AG08395 (cell line): ENCODE results near the gene CFAP410.
"Not testable (repeated sequence)": the region's sequence is repeated elsewhere in the genome, so short reads cannot be mapped to it uniquely, and the experiment has no call there.

ENCODE experiments used
- DNase-seq: peaks from one replicate; pipeline ENCODE4 v3.0.0; 2012; ENCODE audit warnings: mixed read lengths, low spot score

The CFAP410 gene

DNA sequence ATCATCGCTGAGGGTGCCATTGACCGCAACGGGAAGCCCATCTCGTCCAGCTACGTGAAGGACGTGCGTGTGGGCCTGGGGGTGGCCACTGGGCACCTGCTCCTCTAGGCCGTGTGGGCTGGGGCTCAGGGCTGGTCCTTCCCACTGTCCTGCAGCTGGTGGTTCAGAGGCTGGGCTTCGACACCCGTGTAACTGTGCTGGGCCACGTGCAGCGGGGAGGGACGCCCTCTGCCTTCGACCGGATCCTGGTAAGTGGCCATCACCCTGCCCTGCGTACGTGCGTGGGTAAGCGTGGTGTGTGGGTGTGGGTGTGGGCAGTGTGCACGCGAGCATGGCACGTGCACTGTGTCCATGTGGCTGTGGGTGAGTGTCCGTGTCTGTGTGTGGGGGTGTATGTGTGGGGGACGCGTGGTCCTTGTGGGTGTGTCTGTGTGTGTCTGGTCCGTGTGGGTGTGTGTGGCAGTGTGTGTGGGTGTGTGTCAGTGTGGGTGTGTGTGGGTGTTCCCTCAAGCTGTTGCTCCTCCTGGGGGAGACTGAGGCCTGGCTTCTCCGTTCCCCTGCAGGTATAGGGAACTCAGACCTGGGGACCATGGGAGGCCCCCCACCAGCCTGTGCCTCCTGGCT lies 22.8 kb downstream of the CFAP410 start:
- no peak for DNase-seq

DNA sequence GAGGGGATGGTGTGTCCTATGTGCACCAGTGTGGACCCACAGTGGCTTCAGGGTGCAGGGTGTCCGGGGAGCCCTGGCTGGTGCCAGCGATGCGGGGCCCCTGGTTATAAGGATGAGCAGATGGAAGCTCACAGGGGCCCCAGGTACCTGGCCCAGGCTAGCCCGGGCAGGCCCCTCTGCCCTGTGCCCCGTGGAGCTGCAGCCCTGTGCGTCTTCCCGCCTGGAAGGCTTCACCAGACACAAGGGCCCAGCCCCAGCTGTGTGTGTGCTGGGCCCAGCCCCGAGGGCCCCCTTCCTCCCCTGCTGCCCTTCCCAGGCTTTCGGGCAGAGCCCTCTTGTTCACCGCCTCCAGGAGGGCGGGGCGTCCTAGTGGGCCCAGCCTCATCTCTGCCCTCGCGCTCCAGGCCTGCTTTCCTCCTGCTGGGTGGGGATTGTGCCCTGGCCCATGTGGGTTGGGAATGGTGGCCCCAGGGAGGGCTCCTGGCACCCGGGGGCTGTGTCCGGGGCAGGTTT lies 23.4 kb downstream of the CFAP410 start:
- DNase-seq, result no peak

DNA sequence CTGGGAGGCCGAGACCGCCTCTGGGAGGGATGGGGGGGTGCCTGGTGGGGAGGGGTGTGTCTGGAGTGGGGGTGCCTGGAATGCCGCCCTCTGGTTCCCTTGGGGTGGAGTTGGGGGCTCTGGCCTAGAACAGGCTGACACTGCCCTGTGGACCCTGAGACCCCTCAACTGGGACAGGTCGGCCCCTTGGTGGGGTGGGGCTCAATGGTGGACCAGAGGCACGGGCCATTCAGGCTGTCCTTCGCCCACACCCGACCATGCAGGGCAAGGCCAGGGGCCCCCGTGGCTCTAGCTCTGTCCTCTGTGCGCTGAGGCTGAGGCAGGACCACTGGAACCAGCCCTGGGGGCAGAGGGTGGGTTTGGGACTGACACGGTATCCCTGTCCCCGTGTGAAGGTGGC lies 24.6 kb downstream of the CFAP410 start:
- DNase-seq, result no peak

DNA sequence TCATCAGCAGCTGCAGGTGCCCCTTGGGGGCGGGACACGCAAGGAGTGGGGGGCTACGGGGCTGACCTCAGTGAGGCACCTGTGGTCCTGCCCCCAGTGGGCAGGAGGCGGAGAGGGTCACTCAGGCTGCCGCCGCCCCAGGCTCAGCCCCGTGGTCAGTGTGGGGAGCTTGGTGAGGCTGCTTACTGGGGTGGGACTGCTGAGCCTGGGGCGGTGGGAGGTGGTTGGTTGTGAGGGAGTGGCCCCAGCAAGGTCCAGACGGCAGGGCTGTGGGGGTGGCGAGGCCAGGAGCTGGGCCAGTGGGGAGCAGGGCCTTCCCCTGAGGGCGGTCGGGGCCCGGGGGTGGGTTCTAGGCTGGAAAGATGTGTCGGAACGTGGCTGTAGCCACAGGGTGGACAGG lies 25.1 kb downstream of the CFAP410 start:
- no peak for DNase-seq

DNA sequence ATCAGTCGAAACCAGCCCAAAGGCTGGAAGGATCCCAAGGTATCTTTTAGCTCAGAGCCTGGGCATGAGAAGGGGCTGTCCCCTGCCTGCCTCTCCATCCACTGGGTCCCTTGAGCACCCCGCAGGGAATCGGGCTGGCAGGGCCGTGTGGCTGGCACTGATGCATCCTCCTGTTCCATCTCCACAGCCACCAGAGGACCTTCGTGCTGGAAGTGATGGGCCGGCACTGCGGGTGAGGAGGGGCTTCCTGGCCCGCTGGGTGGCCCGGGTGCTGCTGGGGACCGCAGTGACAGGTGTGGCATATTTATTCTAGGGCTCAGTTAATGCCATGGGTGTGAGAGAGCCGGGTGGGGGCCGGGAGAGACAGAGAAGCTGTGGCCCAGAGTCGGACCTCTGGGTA lies 25.7 kb downstream of the CFAP410 start:
- no peak for DNase-seq

DNA sequence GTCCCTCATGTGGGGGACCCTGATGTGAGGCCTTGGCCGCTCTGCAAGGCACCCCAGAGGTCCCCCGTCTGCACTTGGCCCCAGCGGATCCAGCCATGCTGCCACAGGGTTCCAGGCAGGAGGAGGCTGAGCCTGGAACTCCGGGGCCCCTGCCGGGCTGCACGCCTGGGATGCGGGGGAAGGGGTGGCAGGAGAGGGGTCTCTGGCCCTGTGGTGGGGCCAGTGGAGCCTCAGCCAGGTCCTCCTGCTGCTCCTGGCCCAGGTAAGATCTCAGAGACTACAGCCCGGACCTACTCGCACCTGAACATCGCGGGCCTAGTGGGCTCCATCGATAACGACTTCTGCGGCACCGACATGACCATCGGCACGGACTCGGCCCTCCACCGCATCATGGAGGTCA lies 26.5 kb downstream of the CFAP410 start:
- DNase-seq, result no peak

DNA sequence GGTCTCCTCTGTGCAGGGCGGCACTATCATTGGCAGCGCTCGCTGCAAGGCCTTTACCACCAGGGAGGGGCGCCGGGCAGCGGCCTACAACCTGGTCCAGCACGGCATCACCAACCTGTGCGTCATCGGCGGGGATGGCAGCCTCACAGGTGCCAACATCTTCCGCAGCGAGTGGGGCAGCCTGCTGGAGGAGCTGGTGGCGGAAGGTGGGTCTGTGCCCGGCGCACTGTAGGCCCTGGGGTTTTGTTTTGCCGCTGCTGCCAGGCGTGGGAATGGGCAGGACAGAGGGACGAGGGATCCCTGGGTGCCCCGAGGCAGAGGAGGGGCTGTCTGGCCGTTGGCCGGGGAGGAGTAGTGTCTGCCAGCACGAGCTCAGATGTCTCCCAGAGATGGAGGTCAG lies 27.1 kb downstream of the CFAP410 start:
- DNase-seq, result no peak

DNA sequence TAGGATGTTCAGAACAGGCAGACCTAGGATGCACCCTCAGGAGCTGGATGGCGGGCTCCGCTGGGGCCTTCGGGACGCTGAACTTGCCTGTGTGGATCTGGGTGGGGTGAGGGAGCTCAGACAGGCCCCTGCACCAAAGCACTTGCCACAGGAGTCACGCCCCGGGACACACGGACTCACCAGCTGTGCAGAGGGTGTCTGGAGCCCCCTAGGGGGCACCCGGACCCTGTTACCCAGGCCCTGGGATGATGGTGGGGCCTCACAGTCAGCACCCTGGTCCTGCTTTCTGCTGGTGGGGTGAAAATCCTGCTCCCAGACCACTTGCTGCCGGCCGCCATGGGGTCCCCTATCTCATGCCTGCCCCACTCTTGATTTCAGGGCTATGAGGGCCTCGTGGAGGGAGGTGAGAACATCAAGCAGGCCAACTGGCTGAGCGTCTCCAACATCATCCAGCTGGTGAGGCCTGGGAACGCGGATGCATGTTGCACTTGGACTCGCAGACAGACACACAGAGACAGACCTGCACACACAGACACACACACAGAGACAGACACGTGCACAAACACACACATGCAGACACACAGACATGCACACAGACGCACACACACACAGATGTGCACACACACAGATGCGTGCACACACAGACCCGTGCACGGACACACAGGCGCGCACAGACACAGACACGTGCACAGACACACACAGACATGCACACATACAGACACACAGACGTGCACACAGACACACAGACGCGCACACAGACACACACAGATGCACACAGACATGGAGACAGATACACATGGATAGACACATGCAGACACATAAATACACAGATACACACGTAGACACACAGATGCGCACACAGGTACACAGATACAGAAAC lies 28.3 kb downstream of the CFAP410 start:
- no peak for DNase-seq

DNA sequence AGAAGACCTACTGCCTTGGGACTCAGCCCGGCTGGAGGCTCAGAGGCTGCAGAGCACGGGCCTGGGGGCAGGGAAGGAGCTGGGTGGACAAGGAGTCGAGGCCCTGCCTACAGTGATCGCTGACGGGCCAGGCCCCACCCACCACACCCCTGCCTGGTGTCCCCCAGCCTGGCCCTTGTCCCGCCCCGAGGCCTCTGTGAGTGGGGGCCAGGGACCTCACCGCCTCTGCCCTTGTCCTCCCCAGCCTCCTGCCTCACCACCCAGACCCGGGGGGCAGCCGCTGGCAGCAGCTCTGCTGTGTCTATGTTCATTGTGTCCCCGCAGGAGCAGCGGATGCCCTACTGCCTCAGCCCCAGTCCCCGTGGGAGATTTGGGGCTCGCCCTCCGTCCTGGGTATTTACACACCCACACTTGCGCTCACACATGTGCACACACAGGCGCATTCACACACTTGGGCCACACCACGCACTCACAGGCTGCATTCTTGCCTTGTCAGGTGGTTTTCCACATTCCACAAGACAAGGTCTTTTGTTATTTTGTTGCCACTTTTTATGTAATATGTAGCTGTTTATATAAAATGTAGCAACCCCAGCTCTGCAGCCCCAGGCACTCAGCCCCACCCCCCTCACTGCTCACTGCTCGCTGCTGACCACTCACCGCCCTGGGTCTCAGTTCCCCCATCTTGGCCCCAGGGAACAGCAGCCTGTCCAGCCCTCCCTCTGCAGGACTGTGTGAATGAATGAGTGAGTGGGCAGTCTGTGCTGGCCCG lies 32.1 kb downstream of the CFAP410 start:
- DNase-seq, result no peak

DNA sequence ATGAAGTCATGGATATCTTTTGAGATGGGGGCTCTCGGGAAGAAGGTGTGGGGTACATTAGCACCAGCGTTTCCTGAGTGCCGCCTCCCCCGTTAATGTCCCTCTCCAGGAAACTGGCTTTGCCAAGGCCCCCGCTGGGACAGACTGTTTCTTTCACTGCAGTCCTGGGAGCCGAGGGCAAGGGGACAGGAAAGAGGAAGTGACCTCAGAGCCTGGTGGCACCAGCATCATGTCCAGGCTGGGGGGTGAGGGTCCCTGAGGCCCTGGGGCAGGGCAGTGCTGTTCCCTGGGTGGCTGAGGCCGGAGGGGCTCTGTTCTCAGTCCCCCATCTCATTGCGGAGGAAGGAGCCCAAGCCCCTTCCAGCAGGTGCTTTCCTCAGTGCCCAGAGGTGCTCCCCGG lies 33.5 kb downstream of the CFAP410 start:
- DNase-seq, result no peak

DNA sequence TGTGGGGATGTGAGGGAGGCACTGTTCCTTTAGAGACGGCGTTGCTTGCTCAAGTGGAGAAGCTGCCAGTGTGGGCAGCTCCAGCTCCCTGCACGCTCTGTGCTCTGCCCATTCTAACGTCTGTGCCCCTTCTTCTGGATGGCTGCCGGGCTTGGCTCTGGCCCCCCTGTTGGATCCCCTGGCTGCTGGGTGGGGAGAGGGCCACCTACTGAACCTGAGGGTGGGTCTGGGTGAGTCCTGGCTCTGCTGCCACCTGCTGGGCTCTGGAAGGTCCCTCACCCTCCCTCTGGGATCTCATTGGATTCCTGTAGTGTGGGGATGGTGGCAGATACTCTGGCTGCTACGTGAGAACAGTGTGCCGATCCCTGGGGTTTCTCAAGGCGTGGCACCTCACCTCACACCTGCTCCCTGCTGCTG lies 34.3 kb downstream of the CFAP410 start:
- DNase-seq, result peak; percentile 68

DNA sequence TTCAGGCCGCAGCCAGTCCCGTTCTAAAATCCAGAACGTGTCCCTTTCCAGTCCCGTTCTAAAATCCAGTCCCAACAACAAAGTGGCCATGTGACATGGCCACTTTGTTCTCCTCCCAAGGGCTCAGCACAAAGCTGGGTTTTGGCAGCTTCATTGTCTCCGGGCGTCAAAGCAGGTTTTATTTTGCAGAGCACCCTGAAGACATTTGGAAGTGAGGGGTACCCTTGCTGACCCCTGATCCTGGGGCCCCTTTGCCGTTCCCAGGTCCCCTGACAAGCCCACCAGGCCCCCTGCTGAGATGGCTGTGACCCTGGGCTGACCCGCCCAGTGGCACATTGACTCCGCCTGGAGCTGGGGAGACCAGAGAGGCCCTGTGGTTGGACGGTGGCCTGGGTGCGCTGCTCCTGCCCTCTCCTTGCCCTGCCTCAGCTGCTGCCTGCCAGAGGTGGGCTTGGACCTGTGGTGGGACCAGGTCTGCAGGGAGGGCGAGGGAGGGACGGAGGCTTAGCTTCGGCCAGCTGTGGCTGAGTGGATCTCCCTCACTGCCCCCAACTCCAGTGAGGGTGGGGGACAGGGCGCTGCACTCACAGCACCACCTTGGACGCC lies 35.1 kb downstream of the CFAP410 start:
- no peak for DNase-seq

DNA sequence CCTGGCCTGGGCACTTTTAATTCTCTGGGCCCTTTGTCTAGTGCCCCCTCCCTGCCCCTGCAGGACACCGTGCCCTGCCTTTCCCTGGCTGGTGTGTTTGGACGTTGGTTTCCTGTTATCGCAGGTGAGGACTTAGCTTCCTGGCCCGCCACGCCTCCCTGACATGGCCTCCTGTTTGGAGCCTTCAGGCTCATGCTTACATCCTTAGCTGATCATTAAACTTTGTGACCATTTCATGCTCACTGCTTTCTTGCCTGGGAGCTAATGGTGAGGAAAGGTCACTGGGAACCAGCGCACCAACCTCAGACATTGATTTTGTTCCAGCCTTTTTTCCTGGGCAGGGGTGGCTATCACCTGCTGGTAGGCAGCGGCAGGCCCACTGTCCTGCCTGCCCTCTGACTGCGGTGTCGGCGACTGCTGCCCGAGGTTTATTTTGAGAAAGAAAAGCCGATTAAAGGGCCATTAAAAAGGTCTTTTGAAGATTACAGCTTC lies 35.7 kb downstream of the CFAP410 start:
- no peak for DNase-seq

DNA sequence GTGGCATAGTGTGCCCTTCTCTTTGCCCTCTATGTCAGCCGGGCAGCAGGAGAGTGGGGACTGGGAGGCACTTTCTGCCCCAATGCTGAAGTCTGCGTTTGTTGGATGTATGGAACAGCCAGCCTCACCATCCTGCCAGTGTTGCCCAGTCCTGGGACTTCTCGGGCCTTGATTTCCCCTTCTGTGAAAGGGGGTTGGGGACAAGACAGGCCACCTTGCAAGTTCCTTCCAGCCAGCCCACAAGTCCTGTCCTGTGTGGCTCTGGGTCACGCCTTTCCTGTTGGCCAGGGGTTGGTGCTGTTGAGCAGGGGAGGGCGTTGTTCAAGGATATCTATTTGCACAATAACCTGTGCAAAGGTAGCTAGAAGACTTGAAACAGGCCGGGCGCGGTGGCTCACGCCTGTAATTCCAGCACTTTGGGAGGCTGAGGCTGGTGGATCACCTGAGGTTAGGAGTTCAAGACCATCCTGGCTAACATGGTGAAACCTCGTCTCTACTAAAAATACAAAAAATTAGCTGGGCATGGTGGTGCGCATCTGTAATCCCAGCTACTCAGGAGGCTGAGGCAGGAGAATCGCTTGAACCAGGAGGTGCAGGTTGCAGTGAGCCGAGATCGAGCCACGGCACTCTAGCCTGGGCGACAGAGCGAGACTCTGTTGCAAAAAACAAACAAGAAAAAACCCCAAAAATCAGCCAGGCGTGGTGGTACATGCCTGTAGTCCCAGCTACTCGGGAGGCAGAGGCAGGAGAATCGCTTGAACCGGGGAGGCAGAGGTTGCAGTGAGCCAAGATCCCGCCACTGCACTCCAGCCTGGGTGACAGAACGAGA lies 36.4 kb downstream of the CFAP410 start:
- DNase-seq, result not testable (repeated sequence)

DNA sequence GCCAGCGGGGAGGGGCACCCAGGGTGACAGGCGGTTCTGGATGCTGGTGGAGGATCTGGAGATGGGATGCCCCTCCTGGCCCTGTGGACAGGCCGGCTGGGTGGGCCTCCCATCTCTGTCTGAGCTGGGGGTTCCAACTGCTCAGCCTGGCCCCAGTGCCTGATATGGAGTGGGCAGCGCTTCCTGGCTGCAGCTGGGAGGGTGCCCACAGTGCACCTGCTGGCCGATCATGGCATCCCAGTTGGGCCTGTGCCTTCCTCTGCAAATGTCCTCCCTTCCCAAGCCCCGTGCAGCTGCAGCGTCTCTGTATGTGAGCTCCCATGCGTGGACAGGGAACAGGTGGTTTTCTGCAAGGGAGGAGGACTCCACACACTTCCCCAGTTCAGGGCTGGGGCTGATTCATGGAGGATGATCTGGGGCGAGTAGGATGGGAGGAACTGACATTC lies 37.2 kb downstream of the CFAP410 start:
- DNase-seq, result no peak

DNA sequence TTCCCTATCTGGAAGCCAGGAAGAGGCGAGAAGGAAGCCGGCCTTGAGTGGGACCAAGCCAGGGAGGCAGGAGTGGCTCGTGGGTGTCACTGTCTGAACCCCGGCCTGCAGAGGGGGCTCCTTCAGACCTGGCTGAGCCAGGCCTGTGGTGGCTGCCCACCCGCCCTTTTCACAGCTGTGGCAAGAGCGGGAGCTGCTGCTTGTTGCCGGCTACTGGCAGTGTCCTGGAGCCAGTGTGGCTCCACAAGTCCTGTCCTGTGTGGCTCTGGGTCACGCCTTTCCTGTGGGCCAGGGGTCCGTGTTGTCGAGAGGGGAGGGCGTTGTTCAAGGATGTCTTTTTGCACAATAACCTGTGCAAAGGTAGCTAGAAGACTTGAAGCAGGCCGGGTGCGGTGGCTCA lies 38.0 kb downstream of the CFAP410 start:
- DNase-seq, result no peak

DNA sequence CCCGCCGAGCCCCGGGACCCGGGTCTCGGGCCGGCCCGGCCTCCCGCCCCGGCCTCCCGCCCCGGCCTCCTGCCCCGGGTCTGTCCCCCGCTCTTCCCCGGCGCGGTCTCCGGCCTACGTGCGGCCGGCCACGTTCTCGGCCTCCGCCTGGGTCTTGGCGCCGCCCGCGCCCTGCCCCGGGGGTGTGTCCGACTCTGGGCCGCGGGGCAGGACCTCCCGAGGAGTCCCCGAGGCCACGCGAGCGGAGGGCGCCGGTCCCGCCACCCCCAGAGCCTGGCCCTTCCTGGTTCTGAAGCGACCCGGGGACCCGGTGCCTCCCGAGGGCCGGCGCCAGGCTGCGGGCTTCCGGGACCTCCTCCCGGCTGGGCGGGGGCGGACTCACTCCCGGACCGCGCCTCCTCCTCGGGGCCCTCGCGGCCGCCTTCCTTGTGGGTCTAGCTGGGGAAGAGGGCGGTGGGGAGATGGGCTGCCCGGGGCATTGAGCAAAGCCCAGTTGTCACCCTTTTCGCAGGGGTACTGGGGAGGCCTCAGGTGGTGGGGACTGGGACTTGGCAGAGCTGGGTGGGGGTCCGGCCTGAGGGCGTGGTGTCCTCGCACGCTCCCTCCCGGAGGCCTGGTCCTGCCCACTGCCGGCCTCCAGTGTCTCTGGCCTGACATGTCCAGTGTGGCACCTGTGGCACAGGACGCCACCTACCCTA lies 38.8 kb downstream of the CFAP410 start:
- peak; percentile 87 for DNase-seq

DNA sequence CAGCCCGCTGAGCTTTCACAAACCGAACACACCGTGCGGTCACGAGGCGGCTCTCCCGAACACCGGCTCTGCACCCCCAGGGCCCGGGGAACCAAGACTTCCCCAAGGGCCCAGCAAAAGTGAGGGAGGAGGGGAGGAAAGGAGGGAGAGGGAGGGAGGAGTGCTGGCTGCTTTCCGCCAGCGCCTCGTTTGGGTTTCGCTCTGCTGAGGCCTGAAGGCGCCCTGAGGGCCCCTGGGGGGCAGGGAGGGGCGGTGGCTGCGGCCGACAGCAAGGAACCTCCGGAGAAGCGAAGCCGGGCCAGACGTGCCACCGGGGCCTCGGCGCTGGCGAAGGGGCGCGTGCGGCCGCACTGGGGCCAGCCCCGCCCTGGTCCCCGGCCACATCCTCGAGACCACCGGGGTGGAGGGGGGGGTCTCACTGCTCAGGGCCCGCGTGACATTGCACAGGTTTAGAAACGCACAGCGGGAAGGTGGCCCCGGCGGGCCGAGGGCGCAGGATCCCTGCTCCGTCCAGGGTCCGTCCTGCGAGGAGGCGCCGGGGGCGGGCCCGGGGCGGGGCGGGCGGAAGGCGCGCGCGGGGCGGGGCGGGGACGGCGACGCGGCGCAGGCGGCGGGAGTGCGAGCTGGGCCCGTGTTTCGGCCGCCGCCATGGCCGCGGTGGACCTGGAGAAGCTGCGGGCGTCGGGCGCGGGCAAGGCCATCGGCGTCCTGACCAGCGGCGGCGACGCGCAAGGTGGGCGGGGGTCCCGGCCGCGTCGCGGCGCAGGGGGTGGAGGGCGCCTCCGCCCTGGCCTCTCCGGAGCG lies 39.5 kb downstream of the CFAP410 start, which contains the start of gene PFKL:
Gene PFKL (plus strand): TSS at position 596 of the 804 bp plus-strand sequence. CDS start 53 bp downstream, at position 649.
- DNase-seq, result peak; percentile 91

DNA sequence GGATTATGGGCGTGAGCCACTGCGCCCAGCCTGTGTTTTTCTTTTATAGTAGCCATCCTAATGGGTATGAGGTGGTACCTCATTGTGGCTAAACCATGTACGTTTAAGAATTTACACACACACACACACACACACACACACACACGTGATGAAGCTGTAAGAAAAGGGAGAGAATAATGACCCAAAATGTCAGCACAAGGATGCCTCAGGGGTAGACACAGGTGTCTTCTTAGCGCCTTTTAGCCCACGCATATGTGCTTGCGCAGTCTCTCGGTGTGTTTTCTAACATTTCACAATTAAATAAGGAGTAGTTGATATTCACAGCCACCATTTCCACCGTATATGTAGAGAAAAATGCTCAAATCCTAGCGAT lies 40.1 kb downstream of the CFAP410 start:
- DNase-seq, result no peak
